ENCODE results near the gene FCN2.

The FCN2 gene

GRCh38 chr9:134929193-134930158 lies 48.9 kb downstream of the FCN2 start:
- DNase-seq (ENCODE audit: low spot score) (no peak), FAIRE-seq (no peak)

GRCh38 chr9:134930398-134930797 lies 49.8 kb downstream of the FCN2 start:
- FAIRE-seq (no peak), DNase-seq (ENCODE audit: low spot score) (no peak)

GRCh38 chr9:134932171-134932570 lies 51.6 kb downstream of the FCN2 start:
- DNase-seq (ENCODE audit: low spot score) (no peak), FAIRE-seq (no peak)

GRCh38 chr9:134932606-134933005 lies 52.0 kb downstream of the FCN2 start:
- DNase-seq (ENCODE audit: low spot score) (no peak), FAIRE-seq (no peak)

GRCh38 chr9:134933076-134933659 lies 52.6 kb downstream of the FCN2 start:
- DNase-seq (ENCODE audit: low spot score) (no peak), FAIRE-seq (no peak)

GRCh38 chr9:134935056-134935640 lies 54.5 kb downstream of the FCN2 start:
- DNase-seq (ENCODE audit: low spot score), result no peak
- no peak for FAIRE-seq

GRCh38 chr9:134935701-134936345 lies 55.2 kb downstream of the FCN2 start:
- FAIRE-seq (no peak), DNase-seq (ENCODE audit: low spot score) (no peak)

- DNase-seq (ENCODE audit: low spot score), result no peak
- FAIRE-seq, result no peak
These were observed 55.9 kb downstream of the FCN2 start for GRCh38 chr9:134936346-134937163.
